ENCODE results near the gene CENPM. TPM values are rescaled to one million over a fixed set of nuclear protein-coding genes. Genes with fewer than 3 reads are reported as not detected.

CENPM gene
- total and polyA plus RNA-seq, 2 donors (not counting 1 experiment from before 2014, with no cell fraction given), result 5.9 to 11.6 TPM

DNA sequence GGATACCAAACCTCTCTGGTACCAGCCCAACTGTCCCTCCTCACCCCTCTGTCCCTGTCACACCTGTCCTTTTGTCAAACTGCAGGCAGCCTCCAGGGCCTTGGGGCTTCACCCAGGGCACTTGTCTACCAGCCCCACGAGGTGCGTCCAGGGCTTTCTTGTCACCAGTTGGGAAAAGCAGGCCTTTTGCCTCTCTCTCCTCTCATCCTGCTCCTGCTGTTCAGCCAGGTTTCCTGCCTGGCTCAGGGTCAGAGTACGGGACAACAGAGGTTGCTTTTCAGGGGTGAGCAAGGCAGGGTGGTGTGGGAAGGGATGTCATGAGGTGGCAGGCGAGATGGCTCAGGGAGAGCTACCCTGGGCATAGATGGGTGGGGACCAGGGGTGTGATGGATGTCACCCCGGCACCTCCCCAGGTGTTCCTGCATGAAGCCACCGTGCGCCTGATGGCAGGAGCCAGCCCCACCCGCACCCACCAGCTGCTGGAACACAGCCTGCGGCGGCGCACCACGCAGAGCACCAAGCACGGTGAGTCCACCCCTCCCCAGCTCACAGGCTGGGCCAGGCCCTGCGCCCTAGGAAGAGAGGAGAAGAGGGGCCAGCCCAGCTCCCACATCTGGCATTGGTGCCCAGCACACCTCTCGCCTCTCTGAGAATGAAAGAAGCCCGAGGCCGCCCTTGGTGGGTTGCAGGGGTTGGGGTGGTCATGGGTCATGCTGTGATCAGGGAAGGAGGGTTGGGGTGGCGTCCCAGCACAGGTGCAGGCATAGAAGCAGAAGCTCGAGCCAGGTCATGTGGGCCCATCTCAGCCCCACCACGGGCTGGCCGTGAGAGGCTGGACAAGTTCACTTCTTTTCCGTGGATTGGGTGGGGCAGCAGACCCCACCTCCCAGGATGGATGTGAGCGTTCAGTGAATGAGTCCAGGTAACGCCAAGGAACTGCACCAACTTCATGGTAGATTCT, 42.2 kb downstream of the CENPM start:
- Histone ChIP-seq H3K27me3 (ENCODE audit: control insufficient read depth, insufficient read depth, low read length) (peaks cover 3% of the 10 kb centered on the region), H2AFZ (ENCODE audit: low read length) (no peak overlapping the region), H4K20me1 (ENCODE audit: control insufficient read depth, extremely low read depth, insufficient read depth, low read length) (no peaks in the 10 kb centered on the region), H3K79me2 (ENCODE audit: control insufficient read depth, insufficient read depth, low read length) (no peaks in the 10 kb centered on the region), H3K36me3 (ENCODE audit: control insufficient read depth, insufficient read depth, low read length) (peaks cover 33% of the 10 kb centered on the region), H3K4me1 (ENCODE audit: control insufficient read depth, extremely low read depth, insufficient read depth, low read length) (no peaks in the 10 kb centered on the region), H3K27ac (ENCODE audit: insufficient read depth, low read length) (no peak overlapping the region), H3K9me3 (ENCODE audit: control insufficient read depth, insufficient read depth, low read depth, low read length) (no peaks in the 10 kb centered on the region), H3K9ac (ENCODE audit: insufficient read depth, low read length) (no peak overlapping the region), H3K4me2 (ENCODE audit: extremely low read depth, insufficient read depth, low read length) (no peak overlapping the region), H3K4me3 (replicated peaks in 1 of 4; ENCODE audit: control extremely low read depth in 1 of 4, insufficient read depth in 1 of 4, low read depth in 3 of 4, low read length in 4 of 4) (no peak overlapping the region)
- TF ChIP-seq EZH2 (IDR thresholded peaks at IDR 0.05; ENCODE audit: low read length, missing control alignments), result no peak
- TF ChIP-seq, protein P1, sequence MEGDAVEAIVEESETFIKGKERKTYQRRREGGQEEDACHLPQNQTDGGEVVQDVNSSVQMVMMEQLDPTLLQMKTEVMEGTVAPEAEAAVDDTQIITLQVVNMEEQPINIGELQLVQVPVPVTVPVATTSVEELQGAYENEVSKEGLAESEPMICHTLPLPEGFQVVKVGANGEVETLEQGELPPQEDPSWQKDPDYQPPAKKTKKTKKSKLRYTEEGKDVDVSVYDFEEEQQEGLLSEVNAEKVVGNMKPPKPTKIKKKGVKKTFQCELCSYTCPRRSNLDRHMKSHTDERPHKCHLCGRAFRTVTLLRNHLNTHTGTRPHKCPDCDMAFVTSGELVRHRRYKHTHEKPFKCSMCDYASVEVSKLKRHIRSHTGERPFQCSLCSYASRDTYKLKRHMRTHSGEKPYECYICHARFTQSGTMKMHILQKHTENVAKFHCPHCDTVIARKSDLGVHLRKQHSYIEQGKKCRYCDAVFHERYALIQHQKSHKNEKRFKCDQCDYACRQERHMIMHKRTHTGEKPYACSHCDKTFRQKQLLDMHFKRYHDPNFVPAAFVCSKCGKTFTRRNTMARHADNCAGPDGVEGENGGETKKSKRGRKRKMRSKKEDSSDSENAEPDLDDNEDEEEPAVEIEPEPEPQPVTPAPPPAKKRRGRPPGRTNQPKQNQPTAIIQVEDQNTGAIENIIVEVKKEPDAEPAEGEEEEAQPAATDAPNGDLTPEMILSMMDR (conservative IDR thresholded peaks at IDR 0.05 in 1 of 2, IDR thresholded peaks at IDR 0.05 in 1 of 2; ENCODE audit: low read depth in 1 of 2, low read length in 2 of 2), result no peak
- DNase-seq (ENCODE audit: low read depth in 2 of 2), result no peak

DNA sequence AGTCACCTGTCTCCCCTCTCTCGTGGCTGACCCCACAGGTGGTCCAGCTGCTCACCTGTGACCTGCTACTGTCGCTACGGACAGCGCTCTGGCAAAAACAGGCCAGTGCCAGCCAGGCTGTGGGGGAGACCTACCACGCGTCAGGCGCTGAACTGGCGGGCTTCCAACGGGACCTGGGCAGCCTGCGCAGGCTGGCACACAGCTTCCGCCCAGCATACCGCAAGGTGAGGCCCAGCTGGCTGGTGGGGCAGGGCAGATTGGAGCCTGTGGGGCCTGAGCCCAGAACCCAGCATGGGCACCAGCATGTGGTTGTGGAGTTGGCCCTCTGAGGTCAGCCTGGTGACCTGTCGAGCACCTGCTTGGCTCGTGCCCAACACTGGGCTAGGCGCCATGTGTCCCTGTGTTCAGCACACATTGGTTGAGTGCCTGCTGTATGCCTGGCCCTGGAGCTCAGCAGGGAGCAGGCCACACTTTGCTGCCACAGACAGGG, 44.0 kb downstream of the CENPM start:
- H3K79me2 ChIP-seq (ENCODE audit: control insufficient read depth, insufficient read depth, low read length), result no peaks in the 10 kb centered on the region
- no peaks in the 10 kb centered on the region for H3K9me3 ChIP-seq (ENCODE audit: control insufficient read depth, insufficient read depth, low read depth, low read length)
- no peaks in the 10 kb centered on the region for H3K27me3 ChIP-seq (ENCODE audit: control insufficient read depth, insufficient read depth, low read length)
- H3K4me2 ChIP-seq (ENCODE audit: extremely low read depth, insufficient read depth, low read length), result no peak overlapping the region
- H2AFZ ChIP-seq (ENCODE audit: low read length), result no peak overlapping the region
- H3K27ac ChIP-seq (ENCODE audit: insufficient read depth, low read length), result no peak overlapping the region
- H3K36me3 ChIP-seq (ENCODE audit: control insufficient read depth, insufficient read depth, low read length), result peaks cover 42% of the 10 kb centered on the region
- TF ChIP-seq, protein P1 (conservative IDR thresholded peaks at IDR 0.05 in 1 of 2, IDR thresholded peaks at IDR 0.05 in 1 of 2; ENCODE audit: low read depth in 1 of 2, low read length in 2 of 2), result no peak
- TF ChIP-seq EZH2 (IDR thresholded peaks at IDR 0.05; ENCODE audit: low read length, missing control alignments), result no peak
- no peaks in the 10 kb centered on the region for H4K20me1 ChIP-seq (ENCODE audit: control insufficient read depth, extremely low read depth, insufficient read depth, low read length)
- no peaks in the 10 kb centered on the region for H3K4me1 ChIP-seq (ENCODE audit: control insufficient read depth, extremely low read depth, insufficient read depth, low read length)
- H3K4me3 ChIP-seq (replicated peaks in 1 of 4; ENCODE audit: control extremely low read depth in 1 of 4, insufficient read depth in 1 of 4, low read depth in 3 of 4, low read length in 4 of 4), result no peak overlapping the region
- no peak for DNase-seq (ENCODE audit: low read depth in 2 of 2)
- no peak overlapping the region for H3K9ac ChIP-seq (ENCODE audit: insufficient read depth, low read length)

DNA sequence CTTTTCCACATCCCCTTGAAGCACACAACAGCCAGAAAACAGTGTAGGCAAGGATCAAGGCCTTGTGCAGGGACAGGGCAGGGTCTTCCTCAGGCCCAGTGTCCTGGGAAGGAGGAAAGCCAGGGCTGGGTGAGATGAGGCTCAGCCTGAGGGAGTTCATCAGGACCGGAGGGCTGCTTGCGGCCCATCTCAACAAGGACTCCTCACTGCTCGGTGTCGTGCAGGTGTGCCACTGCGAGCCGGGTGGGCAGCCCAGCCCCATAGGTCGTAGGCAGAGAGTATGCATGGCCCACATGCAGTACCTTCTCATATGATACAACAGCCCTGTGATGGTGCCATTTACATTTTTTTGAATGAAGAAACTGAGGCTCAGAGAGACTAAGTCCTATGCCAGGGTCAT, 44.9 kb downstream of the CENPM start:
- H3K27me3 ChIP-seq (ENCODE audit: control insufficient read depth, insufficient read depth, low read length), result no peaks in the 10 kb centered on the region
- no peak overlapping the region for H3K9ac ChIP-seq (ENCODE audit: insufficient read depth, low read length)
- H4K20me1 ChIP-seq (ENCODE audit: control insufficient read depth, extremely low read depth, insufficient read depth, low read length), result no peaks in the 10 kb centered on the region
- no peaks in the 10 kb centered on the region for H3K4me1 ChIP-seq (ENCODE audit: control insufficient read depth, extremely low read depth, insufficient read depth, low read length)
- TF ChIP-seq EZH2 (IDR thresholded peaks at IDR 0.05; ENCODE audit: low read length, missing control alignments), result no peak
- TF ChIP-seq, protein P1 (conservative IDR thresholded peaks at IDR 0.05 in 1 of 2, IDR thresholded peaks at IDR 0.05 in 1 of 2; ENCODE audit: low read depth in 1 of 2, low read length in 2 of 2), result no peak
- H3K27ac ChIP-seq (ENCODE audit: insufficient read depth, low read length), result no peak overlapping the region
- no peaks in the 10 kb centered on the region for H3K9me3 ChIP-seq (ENCODE audit: control insufficient read depth, insufficient read depth, low read depth, low read length)
- H3K4me3 ChIP-seq (replicated peaks in 1 of 4; ENCODE audit: control extremely low read depth in 1 of 4, insufficient read depth in 1 of 4, low read depth in 3 of 4, low read length in 4 of 4), result no peak overlapping the region
- no peak overlapping the region for H3K4me2 ChIP-seq (ENCODE audit: extremely low read depth, insufficient read depth, low read length)
- no peaks in the 10 kb centered on the region for H3K79me2 ChIP-seq (ENCODE audit: control insufficient read depth, insufficient read depth, low read length)
- H2AFZ ChIP-seq (ENCODE audit: low read length), result no peak overlapping the region
- H3K36me3 ChIP-seq (ENCODE audit: control insufficient read depth, insufficient read depth, low read length), result peaks cover 42% of the 10 kb centered on the region
- no peak for DNase-seq (ENCODE audit: low read depth in 2 of 2)
